Omental fat pad (tissue), 4 donors: ENCODE measurements around the gene PMEPA1. TPM values are rescaled to one million over a fixed set of nuclear protein-coding genes. Genes with fewer than 3 reads are reported as not detected.

ENCODE experiments used
- ATAC-seq: fragments of 150-250 bp; one replicate; pipeline ENCODE4 v1.9.1; 2016; ENCODE audit warnings: mild to moderate bottlenecking, moderate library complexity; ENCODE audit not compliant: low FRiP score
- DNase-seq: peaks from one replicate; pipeline ENCODE4 v3.0.0-alpha.2; 2019; ENCODE audit warnings: low spot score
- CTCF ChIP-seq, 3 donors: fragments of 450-650 bp; IDR thresholded peaks; one replicate each; pipeline ENCODE4 v1.5.1; 2016 to 2017; ENCODE audit warnings: antibody characterized with exemption in 3 of 3, mild to moderate bottlenecking in 3 of 3, moderate library complexity in 2 of 3
- total RNA-seq, 4 donors: library from RNA; depleted of rRNA; stranded (reverse); fragments of >200 nt; gene quantifications; one replicate each; pipeline ENCODE4 v1.1.0, GENCODE V29; 2016

The PMEPA1 gene
- total RNA-seq, 4 donors from 2014 or later: 10.4 to 42.7 (median 18.9) TPM

- TF ChIP-seq CTCF (IDR thresholded peaks at IDR 0.05): no peak
- ATAC-seq (no peak), DNase-seq (no peak)
These were observed 18.9 kb upstream of the PMEPA1 start for GRCh38 chr20:57728762-57729161.

DNA sequence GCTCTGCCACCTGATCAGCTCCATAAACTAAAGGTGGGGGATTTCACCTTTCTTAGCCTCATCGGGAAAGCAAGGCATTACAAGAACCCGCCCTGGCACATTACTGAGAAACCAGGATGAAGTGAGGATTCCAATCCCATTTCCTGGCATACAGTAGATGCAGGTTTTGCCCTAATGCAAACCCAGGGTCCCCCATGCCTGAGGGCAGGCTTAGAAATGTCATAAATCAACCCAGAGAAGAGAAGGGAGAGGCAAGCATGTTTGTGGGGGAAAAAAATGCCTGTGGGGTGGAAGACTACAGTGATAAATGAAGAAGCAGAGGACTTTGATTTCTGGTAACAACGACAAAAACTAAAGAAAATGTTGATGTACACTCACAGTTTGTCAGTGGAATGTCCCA, 18.0 kb upstream of the PMEPA1 start:
- ATAC-seq (no peak), DNase-seq (no peak)
- no peak for TF ChIP-seq CTCF (IDR thresholded peaks at IDR 0.05)

DNA sequence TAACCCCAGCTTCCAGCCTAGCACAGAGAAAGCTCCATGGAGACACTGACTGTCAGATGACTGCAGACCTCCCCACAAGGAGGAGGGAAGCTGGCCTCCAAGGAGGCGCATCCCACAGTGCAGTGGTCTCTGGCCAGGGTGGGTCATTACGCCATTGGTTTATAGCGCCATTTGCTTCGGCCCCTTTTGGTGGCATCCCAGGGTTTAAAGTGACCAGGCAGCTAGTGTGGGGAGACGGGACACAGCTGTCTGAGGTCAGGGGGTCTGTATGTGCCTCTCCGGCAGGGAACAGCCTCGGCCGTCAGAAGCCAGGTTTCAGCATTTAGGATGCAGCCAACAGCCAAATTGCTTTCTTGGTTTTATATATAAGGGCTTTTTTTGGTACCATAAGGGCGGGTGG, 15.8 kb upstream of the PMEPA1 start:
- no peak for TF ChIP-seq CTCF (IDR thresholded peaks at IDR 0.05)
- DNase-seq: no peak
- ATAC-seq: no peak

GRCh38 chr20:57724610-57725405, 15.0 kb upstream of the PMEPA1 start:
- no peak for DNase-seq
- TF ChIP-seq CTCF (IDR thresholded peaks at IDR 0.05): no peak
- ATAC-seq: no peak

DNA sequence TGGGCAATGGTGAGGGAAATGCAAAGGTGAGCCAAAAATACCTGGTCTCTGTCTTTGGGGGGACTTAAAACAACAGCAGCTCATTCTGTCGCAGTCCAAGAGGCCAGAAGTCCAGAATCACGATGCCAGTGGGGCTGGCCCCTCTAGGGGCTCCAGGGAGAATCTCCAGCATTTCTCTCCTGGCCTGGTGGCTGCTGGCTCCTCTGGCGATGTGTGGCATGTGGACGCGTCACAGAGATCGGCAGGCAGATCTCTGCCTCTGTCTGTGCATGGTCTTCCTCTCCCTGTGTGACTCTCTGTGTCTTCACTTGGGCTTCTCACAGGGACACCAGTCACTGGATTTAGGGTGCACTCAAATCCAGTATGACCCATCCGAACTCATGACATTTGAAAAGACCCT, 14.0 kb upstream of the PMEPA1 start:
- TF ChIP-seq CTCF (IDR thresholded peaks at IDR 0.05): no peak
- DNase-seq (no peak), ATAC-seq (no peak)

DNA sequence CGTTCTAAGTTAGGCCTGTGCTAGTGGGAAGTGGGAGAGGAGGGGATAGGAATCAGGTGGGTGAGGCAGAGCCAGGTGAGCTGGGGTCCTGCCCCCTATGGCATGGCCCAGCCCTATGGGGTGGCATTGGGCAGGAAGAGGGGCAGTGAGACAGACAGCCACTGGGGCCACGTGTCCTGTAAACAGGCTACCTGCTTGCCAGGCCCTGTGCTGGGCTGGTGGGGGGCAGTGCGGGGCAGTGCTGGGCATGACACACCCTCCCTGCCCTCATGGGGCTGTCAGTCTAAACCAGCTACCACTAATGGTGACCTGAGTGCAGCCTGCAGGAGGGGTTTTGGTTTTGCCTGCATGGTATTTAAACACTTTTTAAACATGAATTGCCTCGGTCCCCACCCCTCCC, 10.1 kb upstream of the PMEPA1 start:
- no peak for ATAC-seq
- no peak for TF ChIP-seq CTCF (IDR thresholded peaks at IDR 0.05)
- no peak for DNase-seq

DNA sequence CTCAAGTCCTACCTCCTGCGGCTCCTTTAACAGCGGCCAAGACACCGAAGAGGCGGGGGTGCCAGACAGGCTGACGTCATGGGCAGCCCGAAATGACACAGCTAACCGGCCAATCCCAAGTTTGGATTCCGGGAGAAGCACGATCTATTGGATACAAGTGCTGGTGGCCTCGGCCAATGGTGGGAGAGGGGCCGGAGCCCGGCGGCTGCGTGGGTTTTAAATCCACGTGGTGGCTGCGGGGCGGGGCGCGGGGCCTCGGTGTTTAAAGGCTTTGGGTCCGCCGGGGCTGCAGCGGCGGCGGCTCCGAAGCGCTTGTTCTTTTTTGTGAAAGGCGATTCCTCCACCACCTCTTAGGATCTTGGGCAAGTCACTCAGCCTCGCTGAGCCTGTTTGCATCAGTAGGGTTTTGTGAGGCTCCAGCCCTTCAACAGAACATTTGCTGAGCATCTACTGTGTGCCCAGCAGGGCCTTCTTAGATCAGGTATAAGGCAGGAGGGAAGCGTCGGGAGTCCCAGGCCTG, 8.7 kb upstream of the PMEPA1 start:
- no peak for TF ChIP-seq CTCF (IDR thresholded peaks at IDR 0.05)
- peak; percentile 92 for DNase-seq
- ATAC-seq: peak; percentile 97
